DOHH2 (cell line): Measurements from ENCODE around the gene KIFBP.

Source experiments
- EZH2phosphoT487 ChIP-seq: fragments of 200-600 bp; sonication (generic); IDR thresholded peaks from 2 replicates; pipeline ENCODE4 v1.6.1; 2017; ENCODE audit warnings: borderline replicate concordance, mild to moderate bottlenecking, antibody characterized with exemption, low read length, moderate library complexity, mixed read lengths
- TF ChIP-seq, protein P1 (sequence below): fragments of 200-600 bp; sonication (generic); IDR thresholded peaks from one replicate; pipeline ENCODE4 v1.5.1; 2014; ENCODE audit warnings: antibody characterized with exemption, mild to moderate bottlenecking, low read depth, low read length; ENCODE audit not compliant: poor library complexity, severe bottlenecking

DNA sequence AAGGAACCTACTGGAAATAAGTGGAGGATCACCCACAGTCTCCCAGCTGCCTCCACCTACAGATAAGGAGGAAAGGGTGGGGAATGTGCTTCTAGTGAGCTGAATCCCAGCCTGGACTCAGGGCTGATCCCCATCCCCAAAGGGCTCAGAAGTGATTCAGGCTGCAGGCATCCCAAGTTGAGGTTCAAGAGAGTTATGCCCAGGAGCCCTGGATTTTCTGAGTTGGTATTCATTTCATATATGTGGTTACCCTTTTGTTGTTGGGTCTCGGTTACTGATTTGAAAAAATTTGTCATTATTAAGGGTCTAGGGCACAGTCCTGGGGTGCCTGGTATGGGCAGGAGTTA, 69.3 kb downstream of the KIFBP start:
- TF ChIP-seq, protein P1, sequence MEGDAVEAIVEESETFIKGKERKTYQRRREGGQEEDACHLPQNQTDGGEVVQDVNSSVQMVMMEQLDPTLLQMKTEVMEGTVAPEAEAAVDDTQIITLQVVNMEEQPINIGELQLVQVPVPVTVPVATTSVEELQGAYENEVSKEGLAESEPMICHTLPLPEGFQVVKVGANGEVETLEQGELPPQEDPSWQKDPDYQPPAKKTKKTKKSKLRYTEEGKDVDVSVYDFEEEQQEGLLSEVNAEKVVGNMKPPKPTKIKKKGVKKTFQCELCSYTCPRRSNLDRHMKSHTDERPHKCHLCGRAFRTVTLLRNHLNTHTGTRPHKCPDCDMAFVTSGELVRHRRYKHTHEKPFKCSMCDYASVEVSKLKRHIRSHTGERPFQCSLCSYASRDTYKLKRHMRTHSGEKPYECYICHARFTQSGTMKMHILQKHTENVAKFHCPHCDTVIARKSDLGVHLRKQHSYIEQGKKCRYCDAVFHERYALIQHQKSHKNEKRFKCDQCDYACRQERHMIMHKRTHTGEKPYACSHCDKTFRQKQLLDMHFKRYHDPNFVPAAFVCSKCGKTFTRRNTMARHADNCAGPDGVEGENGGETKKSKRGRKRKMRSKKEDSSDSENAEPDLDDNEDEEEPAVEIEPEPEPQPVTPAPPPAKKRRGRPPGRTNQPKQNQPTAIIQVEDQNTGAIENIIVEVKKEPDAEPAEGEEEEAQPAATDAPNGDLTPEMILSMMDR: no peak
- no peak for TF ChIP-seq EZH2phosphoT487
